HepG2 (cell line): ENCODE measurements around the gene TFEB. TPM values are rescaled to one million over a fixed set of nuclear protein-coding genes. Genes with fewer than 3 reads are reported as not detected.

Experiments used
- ATAC-seq: fragments of 200-7000 bp; cut with Tn5 transposase; 3 replicates; pipeline ENCODE4 v1.9.1; 2020; ENCODE audit warnings: mild to moderate bottlenecking, moderate library complexity
- BruUV-seq: library from RNA; stranded (reverse); fragments of 400-500 nt; replicated peaks from 2 replicates; lab custom pipeline; 2021; lab: Mats Ljungman, UMichigan
- CTCF ChIA-PET: fragments of 300-600 bp; formaldehyde crosslinking; extraction: SDS; loops from one replicate; lab custom pipeline; 2021; ENCODE audit warnings: low total read pairs, inconsistent platforms, low intra/inter-chr PET ratio; lab: Yijun Ruan, JAX
- POLR2A ChIA-PET: fragments of 350-600 bp; sonication (Branson Sonifier 250); formaldehyde crosslinking; loops from one replicate; lab custom pipeline; 2020; ENCODE audit warnings: antibody characterized with exemption, inconsistent platforms; lab: Yijun Ruan, JAX
- DNase-seq: peaks from one replicate; pipeline ENCODE4 v3.0.0-alpha.2; 2015; ENCODE audit warnings: low spot score
- FAIRE-seq: peaks from 3 replicates; lab custom pipeline; 2011; peaks lifted over from hg19 to GRCh38; lab: Jason Lieb, UNC
- H2AFZ ChIP-seq: one replicate; pipeline ENCODE4 v1.6.1; 2011; ENCODE audit warnings: low read length, inconsistent platforms
- H3K27ac ChIP-seq: fragments of 300-600 bp; 3 replicates; pipeline ENCODE4 v1.8.0; 2011; ENCODE audit warnings: mixed run types, mild to moderate bottlenecking, mixed read lengths, low read length, inconsistent platforms; ENCODE audit not compliant: insufficient read depth; ENCODE audit errors: extremely low read length
- H3K27me3 ChIP-seq, 2 experiments: fragments of 200-600 bp in 1 of 2; 2 replicates in 1 of 2; 3 replicates in 1 of 2; pipeline versions ENCODE4 v1.6.0 to v1.8.0; 2011; ENCODE audit warnings: low read length in 2 of 2, mild to moderate bottlenecking in 2 of 2, moderate library complexity in 2 of 2, inconsistent platforms in 1 of 2; ENCODE audit not compliant: insufficient read depth in 2 of 2, control insufficient read depth in 1 of 2
- H3K36me3 ChIP-seq, 2 experiments: fragments of 200-600 bp in 1 of 2; replicated peaks in 1 of 2; 2 replicates in 1 of 2; 3 replicates in 1 of 2; pipeline versions ENCODE4 v1.5.1 to v1.8.0; 2011; ENCODE audit warnings: low read length in 2 of 2, inconsistent platforms in 1 of 2; ENCODE audit not compliant: insufficient read depth in 2 of 2, control insufficient read depth in 1 of 2
- H3K4me1 ChIP-seq: 2 replicates; pipeline ENCODE4 v1.5.1; 2012; ENCODE audit warnings: low read length, inconsistent platforms; ENCODE audit not compliant: insufficient read depth
- H3K4me2 ChIP-seq: 2 replicates; pipeline ENCODE4 v1.6.0; 2011; ENCODE audit warnings: low read depth, low read length, inconsistent platforms
- H3K4me3 ChIP-seq, 3 experiments: fragments of 200-600 bp in 1 of 3; sonication (generic), shearing (Covaris generic) in 1 of 3; replicated peaks in 1 of 3; 2 replicates each; pipeline ENCODE4 v1.5.1; 2011 to 2016; ENCODE audit warnings: low read length in 3 of 3, inconsistent platforms in 2 of 3, low read depth in 2 of 3, mild to moderate bottlenecking in 2 of 3, control low read depth in 1 of 3, mixed read lengths in 1 of 3; ENCODE audit not compliant: insufficient read depth in 1 of 3
- H3K79me2 ChIP-seq: one replicate; pipeline ENCODE4 v1.6.1; 2011; ENCODE audit warnings: low read length, inconsistent platforms; ENCODE audit not compliant: insufficient read depth
- H3K9ac ChIP-seq: 2 replicates; pipeline ENCODE4 v1.6.0; 2011; ENCODE audit warnings: mild to moderate bottlenecking, low read depth, low read length, inconsistent platforms; ENCODE audit not compliant: insufficient read depth
- H3K9me3 ChIP-seq: 2 replicates; pipeline ENCODE4 v1.5.1; 2012; ENCODE audit warnings: mild to moderate bottlenecking, low read length
- H4K20me1 ChIP-seq: 2 replicates; pipeline ENCODE4 v1.6.0; 2011; ENCODE audit warnings: inconsistent platforms, mild to moderate bottlenecking, low read length, moderate library complexity; ENCODE audit not compliant: insufficient read depth
- BHLHE40 ChIP-seq: IDR thresholded peaks from 2 replicates; pipeline ENCODE4 v1.6.1; 2011; ENCODE audit warnings: low read length, improper control_type of control experiment
- KDM5B ChIP-seq: sonication (generic); formaldehyde crosslinking; IDR thresholded peaks from 2 replicates; pipeline ENCODE4 v1.4.0; 2020; ENCODE audit warnings: missing genetic modification reagents, mild to moderate bottlenecking, borderline replicate concordance
- whole genome bisulfite sequencing: methylation state at CpG from one replicate; pipeline ENCODE4 v1.1.6; 2017; ENCODE audit warnings: low lambda C conversion rate; 5-methylcytosine and 5-hydroxymethylcytosine counted together
- in situ Hi-C: cut with HindIII; loops from 2 replicates; pipeline ENCODE4 v1.10.0; 2017; ENCODE audit warnings: low pct_unique_long_range_greater_than_20kb; ENCODE audit not compliant: extremely low pct_ligation_motif_present
- intact Hi-C: fragments of 100-400 bp; cut with micrococcal nuclease; formaldehyde crosslinking; loops from one replicate; pipeline ENCODE4 v1.10.0; 2022; ENCODE audit not compliant: unreplicated experiment
- polyA plus RNA-seq, 8 experiments: library from polyadenylated mRNA; depleted of rRNA in 3 of 8; stranded (reverse) in 7 of 8; unstranded in 1 of 8; fragments of >200 nt; fragmentation: Illumina TruSeq in 4 of 8; extraction: Trizol in 4 of 8; gene quantifications; 2 replicates each; pipeline versions ENCODE4 v1.2.1 to v1.2.3, GENCODE V29; 2011 to 2016; ENCODE audit warnings: low read depth in 4 of 8, missing spikeins in 1 of 8, mixed read lengths in 1 of 8; ENCODE audit not compliant: insufficient read depth in 1 of 8
- total RNA-seq, 5 experiments: library from RNA; depleted of rRNA; stranded (reverse); fragments of >200 nt; fragmentation: Illumina TruSeq; extraction: Trizol; gene quantifications; 2 replicates each; pipeline ENCODE4 v1.2.3, GENCODE V29; 2016; ENCODE audit warnings: low read depth in 1 of 5
- TF ChIP-seq, protein P1 (sequence below): sonication (generic); formaldehyde crosslinking; IDR thresholded peaks from 2 replicates; pipeline ENCODE4 v1.4.0; 2020; ENCODE audit warnings: missing genetic modification reagents
- TF ChIP-seq, protein P2 (sequence below): sonication (generic); formaldehyde crosslinking; IDR thresholded peaks from one replicate; pipeline ENCODE4 v1.5.1; 2020; ENCODE audit warnings: mild to moderate bottlenecking, missing genetic modification reagents; ENCODE audit errors: not compliant biosample characterization

TFEB gene
- total and polyA plus RNA-seq, 2 of the 13 experiments (the other 11 are each of a cell fraction or from before 2014, with no cell fraction given) = 13.3 to 18.7 TPM

DNA sequence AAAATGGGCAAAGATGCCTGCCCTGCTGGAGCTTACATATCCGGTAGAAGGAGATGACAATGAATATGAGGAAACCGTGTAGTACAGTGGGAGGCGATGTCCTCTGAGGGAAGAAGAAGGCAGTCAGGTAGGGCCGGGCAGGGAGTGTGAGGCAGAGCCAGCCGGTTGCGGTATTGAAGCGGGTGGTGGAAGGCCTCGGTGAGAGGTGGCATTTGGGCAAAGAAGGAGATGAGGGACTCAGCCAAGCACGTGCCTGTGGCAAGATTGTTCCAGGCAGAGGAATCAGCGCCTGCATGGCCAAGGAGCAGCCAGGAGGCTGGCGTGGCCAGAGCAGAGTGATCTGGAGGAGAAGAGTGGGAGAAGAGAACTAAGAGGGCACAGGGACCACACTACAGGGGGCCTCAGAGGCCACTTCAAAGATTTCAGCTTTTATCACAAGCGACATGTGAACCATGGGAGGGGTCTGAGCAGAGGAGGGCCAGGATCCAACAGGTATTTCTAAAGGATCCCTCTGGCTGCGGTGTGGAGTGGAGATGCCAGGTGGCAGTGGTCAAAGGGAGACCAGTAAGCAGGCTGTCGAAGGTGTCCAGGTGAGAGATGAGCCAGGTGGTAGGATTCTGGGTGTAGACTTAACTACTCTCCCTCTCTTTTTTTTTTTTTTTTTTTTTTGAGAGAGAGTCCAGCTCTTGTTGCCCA is 83.3 kb downstream of the TFEB start:
- no peak for ATAC-seq
- Histone ChIP-seq H3K27ac (no peak overlapping the region), H3K79me2 (no peaks in the 10 kb centered on the region), H4K20me1 (no peaks in the 10 kb centered on the region), H3K36me3 (no peaks in the 10 kb centered on the region), H3K9ac (no peak overlapping the region), H3K4me1 (peaks cover 18% of the 10 kb centered on the region), H3K27me3 (peaks cover 0 to 34% of the 10 kb centered on the region in 2 experiments; a peak in 4 of 5 replicates), H3K4me3 (no peak overlapping the region), H3K4me2 (no peak overlapping the region), H3K9me3 (no peaks in the 10 kb centered on the region), H2AFZ (no peak overlapping the region)
- in situ Hi-C loops (no loop called here), intact Hi-C loops (no loop called here)
- DNase-seq = no peak
- no peak for TF ChIP-seq BHLHE40
- TF ChIP-seq, protein P1, sequence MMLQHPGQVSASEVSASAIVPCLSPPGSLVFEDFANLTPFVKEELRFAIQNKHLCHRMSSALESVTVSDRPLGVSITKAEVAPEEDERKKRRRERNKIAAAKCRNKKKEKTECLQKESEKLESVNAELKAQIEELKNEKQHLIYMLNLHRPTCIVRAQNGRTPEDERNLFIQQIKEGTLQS = no peak
- no peak for TF ChIP-seq KDM5B
- TF ChIP-seq, protein P2, sequence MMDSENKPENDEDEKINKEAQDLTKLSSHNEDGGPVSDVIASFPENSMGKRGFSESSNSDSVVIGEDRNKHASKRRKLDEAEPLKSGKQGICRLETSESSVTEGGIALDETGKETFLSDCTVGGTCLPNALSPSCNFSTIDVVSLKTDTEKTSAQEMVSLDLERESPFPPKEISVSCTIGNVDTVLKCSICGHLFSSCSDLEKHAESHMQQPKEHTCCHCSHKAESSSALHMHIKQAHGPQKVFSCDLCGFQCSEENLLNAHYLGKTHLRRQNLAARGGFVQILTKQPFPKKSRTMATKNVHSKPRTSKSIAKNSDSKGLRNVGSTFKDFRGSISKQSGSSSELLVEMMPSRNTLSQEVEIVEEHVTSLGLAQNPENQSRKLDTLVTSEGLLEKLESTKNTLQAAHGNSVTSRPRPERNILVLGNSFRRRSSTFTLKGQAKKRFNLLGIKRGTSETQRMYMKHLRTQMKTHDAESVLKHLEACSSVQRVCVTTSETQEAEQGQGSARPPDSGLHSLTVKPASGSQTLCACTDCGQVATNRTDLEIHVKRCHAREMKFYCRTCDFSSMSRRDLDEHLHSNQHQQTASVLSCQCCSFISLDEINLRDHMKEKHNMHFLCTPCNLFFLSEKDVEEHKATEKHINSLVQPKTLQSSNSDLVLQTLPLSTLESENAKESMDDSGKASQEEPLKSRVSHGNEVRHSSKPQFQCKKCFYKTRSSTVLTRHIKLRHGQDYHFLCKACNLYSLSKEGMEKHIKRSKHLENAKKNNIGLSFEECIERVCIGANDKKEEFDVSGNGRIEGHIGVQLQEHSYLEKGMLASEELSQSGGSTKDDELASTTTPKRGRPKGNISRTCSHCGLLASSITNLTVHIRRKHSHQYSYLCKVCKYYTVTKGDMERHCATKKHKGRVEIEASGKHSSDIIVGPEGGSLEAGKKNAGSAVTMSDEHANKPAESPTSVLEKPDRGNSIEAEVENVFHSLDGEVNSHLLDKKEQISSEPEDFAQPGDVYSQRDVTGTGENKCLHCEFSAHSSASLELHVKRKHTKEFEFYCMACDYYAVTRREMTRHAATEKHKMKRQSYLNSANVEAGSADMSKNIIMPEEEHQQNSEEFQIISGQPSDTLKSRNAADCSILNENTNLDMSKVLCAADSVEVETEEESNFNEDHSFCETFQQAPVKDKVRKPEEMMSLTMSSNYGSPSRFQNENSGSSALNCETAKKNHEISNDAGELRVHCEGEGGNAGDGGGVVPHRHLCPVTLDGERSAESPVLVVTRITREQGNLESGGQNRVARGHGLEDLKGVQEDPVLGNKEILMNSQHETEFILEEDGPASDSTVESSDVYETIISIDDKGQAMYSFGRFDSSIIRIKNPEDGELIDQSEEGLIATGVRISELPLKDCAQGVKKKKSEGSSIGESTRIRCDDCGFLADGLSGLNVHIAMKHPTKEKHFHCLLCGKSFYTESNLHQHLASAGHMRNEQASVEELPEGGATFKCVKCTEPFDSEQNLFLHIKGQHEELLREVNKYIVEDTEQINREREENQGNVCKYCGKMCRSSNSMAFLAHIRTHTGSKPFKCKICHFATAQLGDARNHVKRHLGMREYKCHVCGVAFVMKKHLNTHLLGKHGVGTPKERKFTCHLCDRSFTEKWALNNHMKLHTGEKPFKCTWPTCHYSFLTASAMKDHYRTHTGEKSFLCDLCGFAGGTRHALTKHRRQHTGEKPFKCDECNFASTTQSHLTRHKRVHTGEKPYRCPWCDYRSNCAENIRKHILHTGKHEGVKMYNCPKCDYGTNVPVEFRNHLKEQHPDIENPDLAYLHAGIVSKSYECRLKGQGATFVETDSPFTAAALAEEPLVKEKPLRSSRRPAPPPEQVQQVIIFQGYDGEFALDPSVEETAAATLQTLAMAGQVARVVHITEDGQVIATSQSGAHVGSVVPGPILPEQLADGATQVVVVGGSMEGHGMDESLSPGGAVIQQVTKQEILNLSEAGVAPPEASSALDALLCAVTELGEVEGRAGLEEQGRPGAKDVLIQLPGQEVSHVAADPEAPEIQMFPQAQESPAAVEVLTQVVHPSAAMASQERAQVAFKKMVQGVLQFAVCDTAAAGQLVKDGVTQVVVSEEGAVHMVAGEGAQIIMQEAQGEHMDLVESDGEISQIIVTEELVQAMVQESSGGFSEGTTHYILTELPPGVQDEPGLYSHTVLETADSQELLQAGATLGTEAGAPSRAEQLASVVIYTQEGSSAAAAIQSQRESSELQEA (CRISPR knock-in tag) = no peak
- 63% methylated on average over 14 of the region's 14 CpGs for WGBS
- FAIRE-seq = no peak
- POLR2A ChIA-PET = no interaction called here
- no TSS peak for BruUV-seq
- CTCF ChIA-PET = no interaction called here
